A673 (cell line): ENCODE results near the gene FCHSD1. TPM values are rescaled to one million over a fixed set of nuclear protein-coding genes. Genes with fewer than 3 reads are reported as not detected.

Experiments
- BruUV-seq: library from RNA; stranded (reverse); fragments of 400-500 nt; replicated peaks from 2 replicates; lab custom pipeline; 2021; lab: Mats Ljungman, UMichigan
- CTCF ChIA-PET: fragments of 300-600 bp; sonication (Branson Sonifier 250); formaldehyde crosslinking; loops from one replicate; lab custom pipeline; 2022; ENCODE audit warnings: antibody characterized with exemption; lab: Charles Lee
- POLR2A ChIA-PET: fragments of 300-600 bp; sonication (Branson Sonifier 250); formaldehyde crosslinking; loops from one replicate; lab custom pipeline; 2022; ENCODE audit warnings: antibody characterized with exemption; ENCODE audit not compliant: low non-redundant PET; lab: Charles Lee
- DNase-seq: peaks from one replicate; pipeline ENCODE4 v3.0.0-alpha.2; 2015; ENCODE audit warnings: low spot score
- H3K27ac ChIP-seq: fragments of 200-600 bp; sonication (generic); 2 replicates; pipeline ENCODE4 v1.5.1; 2016; ENCODE audit warnings: mixed run types, low read depth, mild to moderate bottlenecking, mixed read lengths, antibody characterized with exemption, low read length; ENCODE audit not compliant: poor library complexity, severe bottlenecking
- H3K27me3 ChIP-seq: fragments of 200-600 bp; sonication (generic); replicated peaks from 2 replicates; pipeline ENCODE4 v1.6.1; 2017; ENCODE audit warnings: mixed run types, low read depth, mild to moderate bottlenecking, mixed read lengths, antibody characterized with exemption, low read length; ENCODE audit not compliant: insufficient read depth, poor library complexity
- H3K36me3 ChIP-seq: fragments of 200-600 bp; sonication (generic); 2 replicates; pipeline ENCODE4 v1.6.1; 2016; ENCODE audit warnings: mixed run types, mild to moderate bottlenecking, mixed read lengths, antibody characterized with exemption, low read length; ENCODE audit not compliant: insufficient read depth, poor library complexity, severe bottlenecking
- H3K4me1 ChIP-seq: fragments of 200-600 bp; sonication (generic); 2 replicates; pipeline ENCODE4 v1.6.1; 2017; ENCODE audit warnings: mixed run types, mild to moderate bottlenecking, mixed read lengths, antibody characterized with exemption, low read length; ENCODE audit not compliant: insufficient read depth, poor library complexity, severe bottlenecking
- H3K4me3 ChIP-seq: fragments of 200-600 bp; sonication (generic); 2 replicates; pipeline ENCODE4 v1.5.1; 2016; ENCODE audit warnings: low read depth, mixed run types, mild to moderate bottlenecking, mixed read lengths, low read length; ENCODE audit not compliant: poor library complexity, severe bottlenecking
- H3K9me3 ChIP-seq: fragments of 200-600 bp; sonication (generic); 2 replicates; pipeline ENCODE4 v1.6.1; 2016; ENCODE audit warnings: mixed run types, low read depth, mild to moderate bottlenecking, mixed read lengths, antibody characterized with exemption, low read length; ENCODE audit not compliant: poor library complexity, severe bottlenecking
- EZH2 ChIP-seq: fragments of 200-600 bp; sonication (generic); IDR thresholded peaks from 2 replicates; pipeline ENCODE4 v1.6.1; 2017; ENCODE audit warnings: borderline replicate concordance, low read depth, mild to moderate bottlenecking, mixed read lengths, antibody characterized with exemption, low read length; ENCODE audit not compliant: poor library complexity, severe bottlenecking
- intact Hi-C: fragments of 100-400 bp; cut with micrococcal nuclease; formaldehyde crosslinking; loops from one replicate; pipeline ENCODE4 v1.10.0; 2022; ENCODE audit not compliant: unreplicated experiment
- total RNA-seq: library from RNA; stranded (reverse); gene quantifications from 2 replicates; pipeline ENCODE4 v1.2.3, GENCODE V29; 2021
- TF ChIP-seq, protein P1 (sequence below): fragments of 300-800, 200-600 bp; sonication (generic); conservative IDR thresholded peaks from 2 replicates; pipeline ENCODE4 v1.5.1; 2017; ENCODE audit warnings: low read depth, mild to moderate bottlenecking, antibody characterized with exemption, low read length, moderate library complexity, mixed read lengths

The FCHSD1 gene
- total RNA-seq, 1 experiment from 2014 or later = 2.3 TPM

DNA sequence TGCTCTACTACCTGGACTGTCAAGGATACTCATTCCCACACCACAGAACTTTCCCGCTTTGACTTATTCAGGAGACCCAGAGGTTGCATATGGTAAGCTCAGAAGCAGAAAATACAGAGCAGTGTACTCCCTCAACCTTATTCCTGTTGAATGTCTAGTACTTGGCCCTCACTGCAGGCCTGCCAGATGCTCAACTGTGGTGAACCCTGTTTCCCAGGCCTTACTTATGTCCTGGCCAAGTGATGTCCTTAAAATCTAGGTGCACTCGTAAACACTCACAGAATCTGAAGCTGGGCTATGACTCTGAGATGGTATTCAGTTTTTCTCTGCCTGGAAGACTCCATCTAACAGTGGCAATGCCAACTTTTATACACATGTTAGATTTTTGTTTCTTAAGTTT lies 53.4 kb downstream of the FCHSD1 start:
- ChIA-PET CTCF (no interaction called here), POLR2A (no interaction called here)
- no TSS peak for BruUV-seq
- no peaks in the 10 kb centered on the region for H3K27me3 ChIP-seq
- no peak overlapping the region for H3K27ac ChIP-seq
- intact Hi-C loops = no loop called here
- H3K4me3 ChIP-seq = no peak overlapping the region
- TF ChIP-seq, protein P1, sequence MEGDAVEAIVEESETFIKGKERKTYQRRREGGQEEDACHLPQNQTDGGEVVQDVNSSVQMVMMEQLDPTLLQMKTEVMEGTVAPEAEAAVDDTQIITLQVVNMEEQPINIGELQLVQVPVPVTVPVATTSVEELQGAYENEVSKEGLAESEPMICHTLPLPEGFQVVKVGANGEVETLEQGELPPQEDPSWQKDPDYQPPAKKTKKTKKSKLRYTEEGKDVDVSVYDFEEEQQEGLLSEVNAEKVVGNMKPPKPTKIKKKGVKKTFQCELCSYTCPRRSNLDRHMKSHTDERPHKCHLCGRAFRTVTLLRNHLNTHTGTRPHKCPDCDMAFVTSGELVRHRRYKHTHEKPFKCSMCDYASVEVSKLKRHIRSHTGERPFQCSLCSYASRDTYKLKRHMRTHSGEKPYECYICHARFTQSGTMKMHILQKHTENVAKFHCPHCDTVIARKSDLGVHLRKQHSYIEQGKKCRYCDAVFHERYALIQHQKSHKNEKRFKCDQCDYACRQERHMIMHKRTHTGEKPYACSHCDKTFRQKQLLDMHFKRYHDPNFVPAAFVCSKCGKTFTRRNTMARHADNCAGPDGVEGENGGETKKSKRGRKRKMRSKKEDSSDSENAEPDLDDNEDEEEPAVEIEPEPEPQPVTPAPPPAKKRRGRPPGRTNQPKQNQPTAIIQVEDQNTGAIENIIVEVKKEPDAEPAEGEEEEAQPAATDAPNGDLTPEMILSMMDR = no peak
- no peak for TF ChIP-seq EZH2
- no peaks in the 10 kb centered on the region for H3K4me1 ChIP-seq
- no peaks in the 10 kb centered on the region for H3K9me3 ChIP-seq
- H3K36me3 ChIP-seq = no peaks in the 10 kb centered on the region
- DNase-seq = no peak

DNA sequence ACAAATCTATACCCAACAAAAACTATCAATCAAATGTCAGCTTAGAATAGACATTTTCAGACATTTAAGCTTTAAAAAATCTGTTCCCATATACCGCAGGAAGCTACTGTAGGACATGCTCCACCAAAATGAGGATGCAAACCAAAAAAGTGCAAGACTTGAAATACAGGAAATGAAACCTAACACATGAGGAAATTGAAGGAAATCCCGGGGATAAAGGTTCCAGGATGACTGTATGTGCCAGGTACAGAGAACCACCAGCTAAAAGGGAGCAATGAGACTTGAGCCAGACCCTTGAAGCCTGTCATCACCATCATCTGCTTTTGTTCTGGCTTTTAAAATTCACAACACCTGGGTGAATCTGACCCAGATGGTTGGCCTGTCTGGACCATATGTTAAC lies 53.8 kb downstream of the FCHSD1 start:
- DNase-seq = no peak
- Histone ChIP-seq H3K27me3 (no peaks in the 10 kb centered on the region), H3K4me3 (no peak overlapping the region), H3K36me3 (no peaks in the 10 kb centered on the region), H3K4me1 (peaks cover 3% of the 10 kb centered on the region), H3K9me3 (no peaks in the 10 kb centered on the region), H3K27ac (no peak overlapping the region)
- no TSS peak for BruUV-seq
- CTCF ChIA-PET = no interaction called here
- POLR2A ChIA-PET = no interaction called here
- intact Hi-C loops = no loop called here
- no peak for TF ChIP-seq EZH2
- TF ChIP-seq, protein P1 = no peak

DNA sequence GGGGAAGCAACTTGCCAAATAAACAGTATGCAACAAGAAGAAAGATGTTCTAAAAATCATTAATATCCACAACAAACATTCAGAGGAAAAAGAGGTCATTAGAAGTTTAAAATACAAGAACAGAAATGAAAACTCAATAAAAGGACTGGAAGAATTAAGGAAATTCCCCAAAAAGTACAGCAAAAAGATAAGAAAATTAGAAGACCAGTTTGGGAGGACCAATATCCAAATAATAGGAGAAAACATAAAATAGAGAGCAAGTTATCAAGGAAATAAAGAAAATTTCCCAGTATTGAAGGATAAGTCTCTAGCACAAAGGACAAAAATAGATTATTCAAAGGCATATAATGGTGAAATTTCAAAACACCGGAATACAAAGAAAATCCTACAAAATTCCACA lies 54.4 kb downstream of the FCHSD1 start:
- ChIA-PET POLR2A (no interaction called here), CTCF (no interaction called here)

More for the DNA sequence above, 54.4 kb downstream of the FCHSD1 start:
- no peak for DNase-seq
- TF ChIP-seq, protein P1 = no peak
- TF ChIP-seq EZH2 = no peak
- H3K4me3 ChIP-seq = no peak overlapping the region
- no peak overlapping the region for H3K27ac ChIP-seq
- no TSS peak for BruUV-seq
- peaks cover 6% of the 10 kb centered on the region for H3K4me1 ChIP-seq
- H3K9me3 ChIP-seq = no peaks in the 10 kb centered on the region
- intact Hi-C loops = no loop called here
- H3K27me3 ChIP-seq = no peaks in the 10 kb centered on the region
- no peaks in the 10 kb centered on the region for H3K36me3 ChIP-seq
